MV-4-11 (cell line): ENCODE results near the gene NRG3.

ENCODE experiments used
- DNase-seq: peaks from one replicate; lab custom pipeline; 2025; lab: John Stamatoyannopoulos, UW

Gene NRG3

DNA sequence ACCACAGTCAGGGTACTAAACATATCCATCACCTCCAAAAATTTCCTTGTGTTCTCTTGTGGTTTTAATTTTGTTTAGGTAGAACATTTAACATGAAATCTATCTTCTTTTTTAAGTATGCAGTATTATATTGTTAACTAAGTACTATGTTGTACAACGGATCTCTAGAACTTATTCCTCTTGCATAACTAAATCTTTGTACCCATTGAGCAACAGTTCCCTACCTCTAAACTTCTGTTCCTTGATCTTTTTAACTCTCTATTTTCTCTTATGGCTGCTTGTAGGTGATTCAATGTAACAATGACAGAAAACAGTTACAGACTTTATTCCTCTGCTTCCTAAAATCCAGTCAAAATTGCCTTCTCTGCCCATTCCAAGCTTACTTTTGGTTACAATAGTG, 9.9 kb downstream of the NRG3 start:
- no peak for DNase-seq

GRCh38 chr10:81885491-81885890, 10.5 kb downstream of the NRG3 start:
- DNase-seq: no peak

DNA sequence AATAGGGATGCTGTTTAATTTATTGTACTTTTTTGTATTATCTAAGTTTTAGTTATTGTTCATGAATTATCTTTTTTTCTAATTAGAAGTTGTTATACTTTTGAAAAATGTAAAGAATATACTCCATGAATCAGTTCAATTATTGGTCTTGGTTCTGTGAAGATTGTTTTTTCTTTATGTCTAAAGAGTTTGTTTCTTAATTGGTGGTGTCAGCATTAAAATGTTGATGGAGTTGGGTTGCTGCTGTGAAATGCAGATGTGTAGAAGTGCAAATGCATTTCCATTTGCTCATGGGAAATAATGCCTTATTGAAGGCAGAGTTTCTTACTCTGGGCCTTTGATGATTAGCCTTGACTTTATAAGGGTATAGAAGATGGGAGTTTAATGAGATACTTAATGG, 11.9 kb downstream of the NRG3 start:
- DNase-seq: no peak

DNA sequence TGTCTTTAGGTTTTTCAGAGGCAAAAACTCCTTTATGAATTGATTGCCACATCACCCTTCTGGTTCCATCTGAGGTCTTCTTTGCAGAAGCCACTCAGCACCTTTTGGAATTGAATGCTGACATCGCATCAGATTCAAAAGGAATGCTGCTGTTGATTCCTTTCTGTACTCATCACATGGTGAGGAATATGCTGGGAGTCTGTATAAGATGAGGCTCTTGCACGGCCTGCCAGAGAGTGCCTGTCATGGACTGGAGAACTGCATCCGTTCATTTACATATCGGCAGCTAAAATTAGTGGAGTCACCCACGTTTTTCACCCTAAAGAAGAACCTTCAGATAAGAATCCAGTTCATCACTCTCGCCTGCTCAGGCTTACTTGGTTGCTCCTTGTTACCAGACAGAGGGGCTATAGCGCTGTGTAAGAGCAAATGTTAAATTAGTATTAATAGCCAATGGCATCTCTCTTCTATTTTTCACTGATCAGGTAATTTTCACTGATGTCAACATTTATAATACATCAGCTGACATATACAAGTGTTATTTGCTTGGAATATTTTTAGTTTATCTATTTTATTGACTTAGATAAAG, 14.3 kb downstream of the NRG3 start:
- DNase-seq: no peak

- no peak for DNase-seq
These were observed 19.6 kb downstream of the NRG3 start for GRCh38 chr10:81894616-81895015.

GRCh38 chr10:81898518-81898917, 23.5 kb downstream of the NRG3 start:
- no peak for DNase-seq

- DNase-seq: no peak
These were observed 26.0 kb downstream of the NRG3 start for GRCh38 chr10:81900989-81901388.

DNA sequence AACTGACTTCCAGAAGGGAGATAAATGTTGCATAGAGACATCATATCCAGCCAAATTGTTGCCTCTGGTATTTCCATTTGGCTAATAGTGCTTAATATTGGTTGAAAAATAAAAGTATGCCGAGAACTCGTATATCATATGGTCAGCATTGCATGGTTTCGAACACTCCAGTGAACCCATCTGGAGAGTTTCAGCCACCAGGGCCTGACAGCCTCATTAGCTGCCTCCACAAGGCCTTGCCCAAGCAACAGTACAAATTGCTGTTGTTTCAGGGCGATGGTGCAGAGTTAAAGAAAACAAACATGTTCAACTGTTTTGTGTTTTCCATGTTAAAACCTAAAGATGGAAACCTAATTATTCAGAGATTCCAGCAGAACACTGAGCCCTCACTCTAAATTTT, 28.5 kb downstream of the NRG3 start:
- no peak for DNase-seq

- DNase-seq: no peak
These were observed 30.2 kb downstream of the NRG3 start for GRCh38 chr10:81905161-81905560.

DNA sequence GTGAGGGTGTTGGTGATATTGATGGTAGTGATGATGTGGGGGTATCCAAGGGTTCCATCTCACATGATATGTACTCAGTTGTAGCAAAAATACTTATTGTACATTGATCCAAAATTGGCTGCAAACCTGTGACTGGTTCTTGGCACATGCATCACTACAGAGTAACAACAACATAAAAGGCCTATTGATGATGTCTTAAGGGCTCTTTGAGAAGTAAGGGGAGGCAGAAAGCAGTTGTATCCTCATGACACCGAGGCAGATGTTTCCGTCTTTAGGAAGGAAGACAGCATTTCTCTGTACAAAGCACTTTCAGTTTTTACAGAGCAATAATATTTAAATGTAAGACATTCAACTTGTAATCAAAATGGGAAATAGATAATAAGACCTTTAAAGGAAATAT, 34.5 kb downstream of the NRG3 start:
- DNase-seq: no peak

- no peak for DNase-seq
These were observed 36.3 kb downstream of the NRG3 start for GRCh38 chr10:81911328-81911727.

DNA sequence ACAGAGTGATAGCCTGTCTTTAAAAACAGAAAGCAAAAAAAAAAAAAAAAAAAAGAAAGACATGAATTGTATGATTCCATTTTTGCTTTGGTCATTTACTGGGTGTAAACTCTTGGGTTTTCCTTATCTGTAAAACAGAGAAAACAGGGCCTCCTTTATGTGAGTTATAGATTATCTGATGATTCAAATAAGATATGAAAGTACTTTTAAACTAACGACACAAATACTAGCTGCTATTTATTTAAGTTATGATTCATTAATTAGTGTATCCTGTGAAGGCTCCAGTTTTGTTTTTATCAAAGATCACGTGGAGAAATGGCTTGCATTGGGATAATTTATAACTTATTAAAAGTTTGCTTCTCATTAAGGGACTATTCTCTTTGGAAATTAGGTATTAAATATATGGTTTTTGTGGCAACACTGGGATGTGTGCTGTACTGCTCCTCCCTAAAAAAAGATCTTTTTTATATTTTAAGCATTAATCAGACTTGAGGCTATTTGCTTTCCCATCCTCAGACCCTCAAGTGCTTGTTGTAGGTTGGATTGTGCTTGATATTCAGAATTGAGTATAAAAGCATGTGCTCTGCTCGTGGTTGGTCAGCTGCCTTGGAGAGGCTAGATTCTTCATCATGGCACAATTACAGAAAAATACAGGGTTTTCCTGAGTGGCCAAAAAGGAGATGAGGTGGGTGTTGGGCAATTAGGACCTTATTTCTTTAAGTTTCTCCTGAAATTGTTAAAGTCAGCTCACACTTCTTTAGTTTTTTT, 39.9 kb downstream of the NRG3 start:
- DNase-seq: no peak

GRCh38 chr10:81915504-81915897, 40.5 kb downstream of the NRG3 start:
- no peak for DNase-seq

DNA sequence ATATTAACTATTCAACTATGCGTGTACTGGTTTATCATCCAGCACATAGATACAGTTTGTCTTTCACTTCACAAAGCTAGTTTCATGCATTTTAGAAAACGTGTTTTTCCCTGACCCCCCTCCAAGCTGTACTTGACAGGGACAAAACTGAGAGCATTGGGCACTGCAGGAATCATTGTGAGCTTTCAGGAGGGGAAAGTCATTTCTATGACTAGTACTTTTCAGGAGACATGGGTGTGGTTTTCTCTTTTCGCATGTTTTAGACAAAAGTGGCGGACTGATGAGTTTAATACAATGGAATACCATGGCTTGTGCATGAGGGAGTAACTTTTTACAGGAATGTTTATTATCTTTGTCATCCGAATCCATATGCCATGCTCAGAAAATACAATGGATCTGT, 42.7 kb downstream of the NRG3 start:
- DNase-seq: no peak

- DNase-seq: no peak
These were observed 43.8 kb downstream of the NRG3 start for GRCh38 chr10:81918766-81919165.

DNA sequence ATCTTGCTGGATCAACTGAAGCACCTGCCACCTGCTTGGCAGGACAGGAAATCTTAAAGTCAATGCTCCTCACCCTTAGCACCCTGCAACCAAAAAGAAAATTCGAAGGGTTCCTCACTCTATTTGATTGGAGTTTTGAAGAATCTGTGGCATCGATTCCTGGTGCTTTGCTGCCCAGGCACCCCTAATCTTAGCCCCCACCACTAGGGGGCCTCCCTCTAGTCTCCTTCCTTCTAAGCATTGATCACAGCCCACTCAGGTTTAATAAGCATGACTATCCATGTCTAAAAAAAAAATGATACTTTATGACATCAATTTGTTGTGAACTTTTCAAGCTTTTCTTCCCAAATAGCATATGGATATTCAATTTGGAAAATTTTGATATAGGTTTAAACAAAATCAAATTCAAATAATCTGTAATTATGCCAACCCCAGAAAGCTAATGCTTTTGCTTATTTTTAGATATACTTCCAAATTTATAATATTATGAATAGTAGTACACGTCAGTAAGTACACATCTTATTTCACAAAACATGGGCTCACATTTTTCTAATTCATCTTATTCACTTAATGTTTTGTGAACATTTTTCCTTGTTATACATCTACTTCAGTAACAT, 45.3 kb downstream of the NRG3 start:
- DNase-seq: no peak

GRCh38 chr10:81928119-81928518, 53.1 kb downstream of the NRG3 start:
- DNase-seq: no peak

- no peak for DNase-seq
These were observed 68.6 kb downstream of the NRG3 start for GRCh38 chr10:81943583-81943982.

DNA sequence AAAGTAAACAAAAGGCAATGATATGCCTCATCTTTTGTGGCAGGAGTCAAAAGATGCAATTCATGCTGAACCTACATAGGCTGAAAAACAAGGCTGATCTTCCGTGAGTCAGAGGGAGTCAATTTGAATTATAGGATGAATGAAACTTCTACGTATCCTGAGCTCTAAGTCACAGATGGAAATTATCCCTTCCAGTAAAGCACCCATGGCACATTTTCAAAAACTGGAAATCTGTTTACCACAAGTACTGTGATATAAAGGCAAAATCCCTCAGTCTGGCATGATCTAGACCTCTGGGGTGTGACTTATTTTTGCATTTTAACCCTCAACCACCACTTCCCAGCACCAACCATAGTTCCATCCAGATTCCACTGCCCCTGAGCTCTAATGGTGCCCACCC, 69.6 kb downstream of the NRG3 start:
- DNase-seq: no peak

- DNase-seq: no peak
These were observed 74.3 kb downstream of the NRG3 start for GRCh38 chr10:81949283-81949682.

DNA sequence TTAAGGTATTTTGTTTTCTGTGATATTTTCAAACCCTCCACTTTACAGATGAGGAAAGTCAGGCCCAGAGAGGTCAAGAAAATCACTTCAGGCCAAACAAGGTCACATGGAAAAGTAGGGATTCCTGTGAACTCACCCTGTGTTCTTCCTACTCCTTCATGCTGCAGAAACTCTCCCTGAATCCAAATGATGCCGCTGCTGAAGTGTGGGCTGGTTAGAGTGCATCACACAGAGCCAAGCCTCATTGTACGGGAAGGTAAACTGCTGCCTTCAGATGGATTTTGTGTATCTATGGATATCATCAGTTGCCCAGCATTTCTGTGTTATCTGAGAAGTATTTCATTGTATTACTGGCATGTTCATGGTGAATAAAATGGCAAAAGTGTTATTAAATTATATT, 75.4 kb downstream of the NRG3 start:
- no peak for DNase-seq

GRCh38 chr10:81953420-81953819, 78.4 kb downstream of the NRG3 start:
- no peak for DNase-seq

GRCh38 chr10:81957976-81958375, 83.0 kb downstream of the NRG3 start:
- DNase-seq: no peak

GRCh38 chr10:81959016-81959415, 84.0 kb downstream of the NRG3 start:
- DNase-seq: no peak
